AG08395 (cell line): ENCODE data around the gene GAB2.

Source experiments
- DNase-seq: peaks from one replicate; pipeline ENCODE4 v3.0.0; 2012; ENCODE audit warnings: mixed read lengths, low spot score

Gene GAB2

DNA sequence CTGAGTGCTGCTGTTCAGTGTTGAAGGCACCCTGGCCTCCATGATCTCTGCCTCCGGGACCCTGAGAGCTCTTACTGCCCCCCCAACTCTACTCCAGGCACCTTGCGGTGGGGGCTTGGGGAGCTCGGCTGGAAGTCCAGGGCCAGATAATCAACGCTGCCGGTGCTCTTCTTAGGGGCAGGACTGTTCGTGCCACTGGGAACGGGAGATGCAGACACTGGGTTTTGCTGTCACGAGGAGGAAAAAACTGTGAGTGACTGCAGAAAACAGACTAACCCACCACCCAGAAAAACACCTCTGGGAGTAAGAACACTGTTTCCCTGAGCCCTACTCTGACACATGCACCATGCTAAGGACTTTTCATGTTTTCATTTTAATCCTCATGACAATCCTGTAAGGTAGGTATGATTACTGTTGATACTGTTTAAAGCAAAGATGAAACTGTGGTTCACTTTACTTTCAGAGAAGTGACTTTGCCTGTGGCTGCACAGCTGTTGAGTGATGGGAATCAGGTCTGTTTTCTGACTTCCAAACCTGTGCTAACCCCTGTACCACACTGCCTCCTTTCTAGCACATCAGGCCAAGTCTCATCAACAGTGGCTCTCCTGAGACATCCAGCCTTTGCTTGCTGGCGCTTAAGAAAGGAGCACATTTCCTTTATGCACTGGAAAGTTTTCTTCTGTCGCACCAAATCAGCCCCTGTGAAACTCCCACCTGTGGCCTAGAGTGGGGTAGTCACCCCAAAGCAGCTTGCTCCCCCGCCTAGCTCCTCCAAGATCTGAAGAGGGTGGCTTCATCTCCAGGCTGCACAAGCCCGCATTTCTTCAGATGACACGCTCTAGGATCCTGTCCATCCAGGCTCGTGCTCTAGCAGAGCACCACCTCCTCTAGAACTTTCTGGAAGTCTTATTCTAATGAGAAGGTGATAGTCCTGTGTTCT lies 197.1 kb downstream of the GAB2 start:
- no peak for DNase-seq

DNA sequence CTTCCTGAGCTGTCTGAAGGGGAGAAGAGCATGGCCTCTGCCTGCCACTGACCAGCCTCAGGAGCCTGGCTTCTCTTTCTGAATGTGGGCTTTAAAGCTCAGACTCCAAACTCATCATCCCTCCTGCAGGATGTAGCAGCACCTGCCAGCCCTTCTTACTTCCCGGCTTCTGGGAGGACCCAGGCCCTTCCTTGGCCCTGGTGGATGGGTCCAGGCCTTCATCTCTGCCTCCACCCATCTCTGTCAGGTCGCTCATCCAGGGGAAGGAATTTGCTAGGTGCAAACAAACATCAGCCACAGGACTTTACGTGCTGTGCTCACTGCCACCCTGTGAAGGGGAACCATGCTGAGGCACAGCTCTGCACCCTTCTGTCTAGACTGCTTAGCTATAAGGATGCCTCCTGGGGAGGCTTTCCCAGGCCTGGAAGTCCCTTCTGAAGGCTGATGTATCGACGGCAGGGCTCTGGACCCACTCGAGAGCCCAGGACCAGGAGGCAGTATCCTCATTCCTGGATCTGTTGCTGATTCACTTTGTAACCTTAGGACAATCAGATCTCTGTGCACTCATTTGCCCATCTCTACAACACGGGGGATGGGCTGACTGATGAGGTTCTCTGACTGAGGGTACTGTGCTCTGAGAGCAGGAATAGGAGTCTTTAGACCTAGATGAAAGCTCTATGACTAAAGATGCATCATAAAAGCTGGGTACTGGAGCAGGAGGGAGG lies 198.0 kb downstream of the GAB2 start:
- no peak for DNase-seq

DNA sequence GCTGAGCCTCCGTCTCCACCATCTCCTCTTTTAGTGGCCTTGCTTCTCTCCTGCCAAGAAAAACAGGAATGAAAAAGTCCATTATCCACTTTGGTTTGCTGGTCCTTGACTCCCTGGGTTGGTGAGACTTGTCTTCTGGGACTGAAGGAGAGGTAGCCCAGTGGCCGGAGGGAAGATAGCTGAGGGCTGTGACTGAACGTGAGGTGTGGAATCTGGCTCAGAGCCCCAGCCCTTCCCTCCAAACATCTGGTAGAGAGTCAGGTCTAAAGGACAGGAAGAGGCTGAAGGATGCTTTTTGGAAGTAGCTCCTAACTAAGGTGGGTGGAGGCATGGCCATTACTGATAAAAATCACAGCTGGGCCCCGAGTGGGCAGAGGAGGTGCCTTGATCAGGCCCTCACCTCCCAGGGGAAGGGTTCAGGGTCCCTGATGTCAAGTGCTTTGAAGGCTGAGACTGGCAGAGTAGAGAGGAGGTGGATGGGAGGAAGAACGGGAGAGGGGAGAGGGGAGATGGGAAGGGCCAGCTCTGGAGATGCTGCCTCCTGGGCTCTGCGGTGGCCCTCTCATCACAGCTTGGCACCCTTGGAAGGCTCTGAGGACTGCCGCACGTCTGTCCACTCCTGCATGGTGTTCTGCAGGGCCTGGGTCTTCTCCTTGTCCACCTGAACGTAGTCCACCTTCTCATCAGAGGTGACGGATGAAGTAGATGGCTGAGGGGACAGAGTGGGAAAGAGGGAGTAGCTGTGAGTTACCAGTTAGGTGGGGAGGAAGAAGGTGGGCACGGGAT lies 198.7 kb downstream of the GAB2 start:
- DNase-seq, result no peak

DNA sequence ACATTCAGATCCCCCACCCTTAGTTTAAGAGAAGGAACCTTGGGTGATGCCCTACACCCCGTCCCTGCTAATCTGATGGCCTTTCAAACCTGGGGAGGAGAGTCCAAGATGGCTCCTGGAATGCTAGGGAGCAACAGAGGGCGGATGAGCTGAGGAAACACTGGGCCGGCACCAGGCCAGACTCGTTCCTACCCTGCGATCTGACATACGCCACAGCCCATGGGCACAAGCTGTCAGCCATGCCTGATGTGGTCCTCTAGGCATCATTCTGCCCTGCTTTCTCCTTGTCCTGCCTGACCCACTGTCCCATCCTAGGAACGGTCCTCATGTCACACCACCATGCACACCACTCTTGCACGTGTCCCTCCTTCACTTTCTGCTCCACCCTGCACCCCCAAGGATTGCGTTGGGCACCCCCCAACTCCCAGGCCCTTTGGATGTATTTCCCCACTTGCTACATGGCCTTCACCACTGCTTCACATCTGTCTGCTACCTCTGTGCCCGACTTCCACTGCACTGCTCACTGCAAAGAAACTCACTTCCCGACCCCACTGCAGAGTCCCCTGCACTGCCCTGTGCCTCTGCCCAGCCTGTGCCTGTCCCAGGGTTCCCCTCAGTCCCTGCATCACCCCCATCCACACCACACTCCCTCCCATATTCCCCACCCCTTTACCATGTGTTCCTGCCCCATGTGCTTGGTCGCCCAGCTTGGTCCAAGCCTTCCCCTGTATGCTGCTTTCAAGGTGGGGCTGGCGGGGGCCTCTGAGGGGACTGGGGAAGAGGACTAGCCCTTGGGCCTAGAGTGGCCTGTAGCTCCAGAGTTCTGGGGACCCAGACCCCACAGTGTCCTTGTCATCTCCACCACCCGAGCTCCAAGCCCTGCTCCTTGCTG lies 199.7 kb downstream of the GAB2 start:
- DNase-seq, result no peak

DNA sequence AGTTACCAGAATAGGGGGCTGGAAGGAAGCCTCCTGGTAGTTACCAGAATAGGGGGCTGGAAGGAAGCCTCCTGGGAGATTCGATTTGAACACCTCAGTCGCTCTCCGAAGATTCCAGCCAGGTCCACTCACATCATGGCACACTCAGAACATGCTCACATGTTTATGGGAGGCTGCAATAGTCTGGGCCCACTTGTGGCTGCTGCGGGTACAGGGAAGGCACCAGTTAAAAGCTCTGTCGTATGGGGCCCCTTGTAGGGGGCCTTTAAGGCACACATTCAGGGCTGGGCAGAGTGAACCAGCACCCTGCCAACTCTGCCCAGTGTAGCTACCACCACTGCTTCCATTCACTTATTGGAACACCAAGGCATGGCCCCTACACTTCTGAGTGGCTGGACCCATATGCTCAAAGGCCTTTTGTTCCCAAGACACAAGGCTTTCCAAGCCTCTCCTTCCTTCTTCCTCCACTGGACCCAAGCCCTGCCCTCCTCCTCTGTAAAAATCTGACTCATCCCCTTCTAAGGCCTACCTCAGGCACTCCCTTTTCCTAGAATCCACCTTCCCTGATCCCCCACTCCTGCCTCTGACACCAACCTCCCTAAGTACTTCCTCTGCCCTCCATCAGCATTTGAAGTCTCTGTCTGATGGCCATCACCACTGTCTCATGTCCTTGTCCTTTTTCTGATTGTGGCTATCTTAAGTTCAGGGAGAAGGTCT lies 200.9 kb downstream of the GAB2 start:
- no peak for DNase-seq

DNA sequence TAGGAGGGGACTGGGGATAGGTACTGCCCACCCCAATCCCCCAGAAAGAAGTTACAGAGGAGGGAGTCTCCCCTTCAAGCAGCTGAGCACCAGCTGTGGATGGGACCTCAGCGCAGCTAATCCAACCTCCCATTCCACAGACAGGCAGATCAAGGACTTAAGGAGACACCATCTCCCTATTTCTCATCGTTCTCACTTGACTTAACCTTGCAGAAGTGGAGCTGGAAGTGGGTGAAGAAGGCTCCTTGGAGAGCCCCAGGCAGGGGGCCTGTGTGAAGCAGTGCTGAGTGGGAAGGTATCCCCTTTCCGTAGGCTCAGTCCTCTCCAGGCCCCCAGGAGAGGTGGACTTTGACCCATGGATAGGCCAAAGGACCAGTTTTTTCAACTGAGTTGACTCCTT lies 201.6 kb downstream of the GAB2 start:
- no peak for DNase-seq

DNA sequence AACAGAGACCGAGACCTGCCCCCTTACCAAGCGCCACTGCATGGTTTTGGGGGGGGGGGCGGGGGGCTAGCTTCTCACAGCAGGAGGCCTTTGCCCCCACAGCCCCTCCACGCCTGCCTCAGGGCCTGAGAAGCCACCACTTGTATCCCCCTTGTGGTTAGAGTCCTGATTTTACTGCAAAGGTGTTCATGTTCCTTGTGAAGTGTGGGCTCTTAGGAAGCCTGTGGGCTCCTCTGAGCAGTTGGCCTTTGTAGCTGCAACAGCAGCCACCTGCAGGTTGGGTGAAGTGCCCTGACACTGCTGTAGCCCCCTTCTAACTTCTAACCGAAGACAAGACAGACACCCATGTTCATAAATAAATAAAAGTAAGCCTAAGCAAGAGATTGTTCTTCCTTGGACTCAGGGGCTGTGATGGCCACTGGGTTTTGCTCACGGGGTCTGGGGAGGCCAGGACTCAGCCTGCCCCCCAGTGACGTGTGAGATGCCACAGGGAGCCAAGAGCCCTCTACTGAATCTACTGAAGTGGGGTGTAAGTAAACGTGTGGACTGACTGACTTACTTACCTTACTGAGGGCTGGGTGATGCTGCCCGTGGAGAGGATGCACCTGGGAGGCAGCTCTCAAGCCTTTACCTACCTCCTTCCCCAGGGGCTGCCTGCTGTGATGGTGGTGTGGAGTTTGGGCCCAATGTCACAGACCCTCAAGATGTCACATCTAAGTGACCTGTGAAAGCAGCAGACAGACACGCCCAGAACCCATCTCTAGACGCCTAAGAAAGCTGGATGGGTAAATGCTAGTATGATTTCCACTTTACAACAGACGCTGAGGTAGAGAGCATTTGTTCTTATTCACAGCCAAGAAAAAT lies 203.1 kb downstream of the GAB2 start:
- DNase-seq, result no peak

DNA sequence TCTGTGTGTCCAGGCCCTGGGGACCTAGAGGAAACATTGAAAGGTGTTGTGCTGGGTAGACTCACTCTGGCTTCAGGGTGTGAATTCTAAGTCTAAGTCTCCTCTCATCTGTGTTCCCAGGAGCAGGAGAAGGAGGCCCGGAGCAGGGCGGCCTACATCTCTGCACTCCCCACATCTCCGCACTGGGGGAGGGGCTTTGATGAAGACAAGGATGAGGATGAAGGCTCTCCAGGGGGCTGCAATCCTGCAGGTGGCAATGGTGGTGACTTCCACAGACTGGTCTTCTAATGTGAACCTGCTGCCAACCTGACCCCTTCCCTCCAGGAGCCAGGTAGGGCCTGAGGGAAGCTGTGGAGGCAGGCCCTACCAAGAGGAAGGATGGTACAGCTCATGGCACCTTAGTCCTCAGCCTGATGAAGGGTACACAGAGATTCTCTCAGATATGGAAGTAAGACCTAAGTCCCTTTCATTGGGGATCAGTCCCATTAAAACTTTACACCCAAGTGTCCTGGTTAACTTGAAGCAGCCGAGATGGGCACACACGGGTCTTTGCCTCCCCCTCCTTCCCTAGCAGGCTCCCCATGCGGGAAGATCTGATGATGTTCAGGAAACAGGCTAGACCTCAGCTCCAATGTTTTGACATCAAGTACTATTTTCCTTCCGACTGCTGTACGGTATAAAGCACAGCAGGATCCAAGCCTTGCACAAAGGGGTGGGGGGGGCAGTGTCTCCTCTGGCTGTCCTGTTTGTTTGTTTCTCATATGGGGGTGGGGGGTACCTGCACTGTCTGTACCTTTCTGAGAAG lies 203.9 kb downstream of the GAB2 start:
- no peak for DNase-seq

DNA sequence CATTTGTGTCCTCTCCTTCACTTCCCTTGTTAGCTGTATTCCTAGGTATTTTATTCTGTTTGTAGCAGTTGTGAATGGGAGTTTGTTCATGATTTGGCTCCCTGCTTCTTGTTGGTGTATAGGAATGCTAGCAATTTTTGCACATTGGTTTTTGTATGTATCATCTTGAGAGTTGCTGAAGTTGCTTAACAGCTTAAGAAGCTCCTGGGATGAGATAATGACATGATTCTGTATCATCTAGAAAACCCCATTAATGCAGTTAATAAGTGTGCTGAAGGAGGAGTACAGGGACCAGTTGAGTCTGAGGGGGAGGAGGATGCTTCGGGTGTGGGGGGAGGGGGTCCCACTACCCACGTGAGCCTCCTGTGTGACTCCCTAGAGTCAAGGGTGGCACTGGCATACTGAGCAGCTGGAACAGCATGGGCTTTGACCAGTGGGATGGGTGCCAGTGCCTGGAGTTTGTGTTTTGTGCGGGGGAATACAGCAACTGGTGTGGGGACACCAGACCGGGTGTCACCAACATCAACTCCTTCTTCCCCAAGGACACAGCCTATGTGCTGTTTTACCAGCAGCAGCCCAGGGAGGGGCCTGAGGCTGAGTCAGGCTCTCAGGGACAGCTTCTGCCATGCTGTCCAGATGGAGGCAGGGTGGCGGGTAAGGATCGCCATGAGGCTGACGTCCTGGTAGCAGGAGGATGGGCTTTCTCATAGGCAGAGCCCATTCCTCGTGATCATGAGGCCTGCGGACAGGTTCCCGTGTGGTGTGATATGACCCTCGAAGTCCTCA lies 204.8 kb downstream of the GAB2 start:
- peak; percentile 43 for DNase-seq

DNA sequence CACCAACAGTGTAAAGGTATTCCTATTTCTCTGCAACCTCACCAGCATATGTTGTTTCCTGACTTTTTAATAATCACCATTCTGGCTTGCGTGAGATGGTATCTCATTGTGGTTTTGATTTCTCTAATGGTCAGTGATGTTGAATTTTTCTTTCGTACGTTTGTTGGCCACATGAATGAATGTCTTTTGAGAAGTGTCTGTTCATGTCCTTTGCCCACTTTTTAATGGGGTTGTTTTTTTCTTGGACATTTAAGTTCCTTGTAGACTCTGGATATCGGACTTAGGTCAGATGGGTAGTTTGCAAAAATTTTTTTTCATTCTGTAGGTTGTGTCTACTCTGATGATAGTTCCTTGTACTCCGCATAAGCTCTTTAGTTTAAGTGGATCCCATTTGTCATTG lies 206.1 kb downstream of the GAB2 start:
- DNase-seq, result no peak

DNA sequence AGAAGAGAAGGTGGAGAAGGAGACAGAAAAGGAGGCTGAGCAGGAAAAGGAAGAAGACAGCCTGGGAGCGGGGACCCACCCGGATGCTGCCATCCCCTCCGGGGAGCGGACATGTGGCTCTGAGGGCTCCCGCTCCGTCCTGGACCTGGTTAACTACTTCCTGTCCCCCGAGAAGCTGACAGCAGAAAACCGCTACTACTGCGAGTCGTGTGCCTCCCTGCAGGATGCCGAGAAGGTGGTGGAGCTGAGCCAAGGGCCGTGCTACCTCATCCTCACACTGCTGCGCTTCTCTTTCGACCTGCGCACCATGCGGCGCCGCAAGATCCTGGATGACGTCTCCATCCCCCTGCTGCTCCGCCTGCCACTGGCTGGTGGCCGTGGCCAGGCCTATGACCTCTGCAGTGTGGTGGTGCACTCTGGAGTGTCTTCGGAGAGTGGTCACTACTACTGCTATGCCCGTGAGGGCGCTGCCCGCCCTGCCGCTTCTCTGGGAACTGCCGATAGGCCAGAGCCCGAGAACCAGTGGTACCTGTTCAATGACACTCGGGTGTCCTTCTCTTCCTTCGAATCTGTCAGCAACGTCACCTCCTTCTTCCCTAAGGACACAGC lies 207.5 kb downstream of the GAB2 start:
- DNase-seq, result no peak

DNA sequence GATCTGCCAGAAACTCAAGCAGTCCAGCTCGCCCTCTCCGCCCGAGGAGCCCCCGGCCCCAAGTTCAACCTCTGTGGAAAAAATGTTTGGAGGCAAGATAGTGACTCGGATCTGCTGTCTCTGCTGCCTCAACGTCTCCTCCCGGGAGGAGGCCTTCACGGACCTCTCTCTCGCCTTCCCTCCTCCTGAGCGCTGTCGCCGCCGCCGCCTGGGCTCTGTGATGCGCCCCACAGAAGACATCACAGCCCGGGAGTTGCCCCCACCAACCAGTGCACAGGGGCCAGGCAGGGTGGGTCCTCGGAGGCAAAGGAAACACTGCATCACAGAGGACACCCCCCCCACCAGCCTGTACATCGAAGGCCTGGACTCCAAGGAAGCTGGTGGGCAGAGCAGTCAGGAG lies 208.1 kb downstream of the GAB2 start:
- no peak for DNase-seq

DNA sequence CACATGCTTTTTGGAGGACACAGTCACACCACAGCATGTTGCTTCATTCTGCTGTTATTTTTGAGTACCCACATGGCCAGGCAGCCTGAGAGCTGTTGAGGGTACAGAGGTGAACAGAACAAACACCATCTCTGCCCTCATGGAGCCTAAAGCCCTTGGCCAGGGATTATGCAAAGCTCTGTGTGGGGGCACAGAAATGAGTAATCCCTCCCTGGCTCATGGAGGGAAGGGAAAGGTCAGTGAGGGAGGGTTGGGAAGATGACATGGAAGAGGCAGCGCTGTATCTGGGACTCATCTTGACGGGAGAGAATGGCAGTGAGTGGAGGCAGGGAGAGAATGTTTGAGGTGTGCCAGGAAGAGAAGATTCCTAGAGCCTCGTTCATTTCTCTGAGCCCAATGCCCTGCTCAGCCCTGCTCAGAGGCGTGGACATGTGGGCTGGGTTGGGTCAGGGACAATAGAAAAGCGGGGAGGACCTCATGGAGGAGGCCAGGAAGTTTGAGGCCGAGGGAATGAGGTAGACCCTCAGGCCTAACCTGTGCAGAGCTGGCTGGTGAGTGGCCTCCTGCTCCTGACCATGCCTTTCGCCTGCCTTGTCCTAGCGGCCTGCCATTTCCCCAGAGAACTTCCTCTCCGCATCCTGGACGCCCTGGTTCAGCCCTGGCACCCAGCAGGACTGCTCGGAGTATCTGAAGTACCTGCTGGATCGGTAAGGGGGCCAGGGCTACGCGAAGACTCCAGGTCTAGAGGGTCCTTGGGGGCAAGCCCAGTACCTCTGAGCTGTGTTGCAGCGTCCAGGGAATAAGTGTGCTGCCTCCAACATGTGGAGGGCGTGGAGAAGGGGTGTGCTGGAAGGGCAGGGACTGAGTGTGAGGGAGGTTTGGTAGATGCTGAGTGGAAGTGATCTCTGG lies 209.1 kb downstream of the GAB2 start:
- no peak for DNase-seq

DNA sequence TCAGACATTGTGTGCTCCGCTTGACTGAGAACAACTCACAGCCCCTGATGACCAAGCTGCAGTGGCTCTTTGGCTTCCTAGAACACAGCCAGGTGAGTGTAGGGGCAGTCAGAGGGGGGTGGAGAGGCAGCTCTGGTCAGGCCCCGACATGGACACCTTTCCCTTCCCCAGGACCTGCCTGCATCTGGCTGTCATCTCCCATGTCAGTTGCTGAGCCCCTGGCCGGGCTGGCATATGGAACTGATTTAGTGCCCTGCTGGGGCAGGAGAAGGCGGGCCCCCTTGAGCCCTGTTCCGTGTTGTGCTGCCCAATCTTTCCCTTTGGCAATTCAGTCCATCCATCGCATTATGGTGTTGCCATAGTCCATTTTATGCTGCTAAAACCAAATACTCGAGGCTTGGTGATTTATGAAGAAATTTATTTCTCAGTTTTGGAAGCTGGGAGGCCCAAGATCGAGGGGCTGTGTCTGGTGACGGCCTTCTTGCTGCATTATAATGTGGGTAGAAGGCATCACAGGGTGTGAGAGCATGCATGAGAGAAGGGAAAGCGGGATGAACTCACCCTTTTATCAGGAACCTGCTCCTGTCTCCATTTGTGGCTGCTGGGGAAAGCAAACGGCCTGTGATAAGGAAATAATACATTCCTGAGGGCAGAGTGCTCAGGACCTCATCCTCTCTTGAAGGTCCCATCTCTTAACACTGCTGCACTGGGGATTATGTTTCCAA lies 209.9 kb downstream of the GAB2 start:
- no peak for DNase-seq

DNA sequence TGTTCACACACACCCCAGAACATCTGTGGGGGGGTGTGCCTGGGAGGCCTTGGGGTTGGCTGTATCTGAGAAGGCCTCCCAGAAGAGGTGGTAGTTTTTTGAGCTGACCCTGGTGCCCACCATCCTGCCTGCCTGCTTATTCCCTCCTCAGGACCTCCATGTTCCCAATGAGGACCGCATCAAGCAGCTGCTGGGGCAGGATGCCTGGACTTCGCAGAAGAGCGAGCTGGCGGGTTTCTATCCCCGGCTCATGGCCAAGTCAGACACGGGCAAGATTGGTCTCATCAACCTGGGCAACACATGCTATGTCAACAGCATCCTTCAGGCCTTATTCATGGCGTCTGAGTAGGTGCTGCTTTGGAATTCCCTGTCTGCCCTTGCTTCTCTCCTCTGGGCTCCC lies 211.9 kb downstream of the GAB2 start:
- DNase-seq, result no peak

DNA sequence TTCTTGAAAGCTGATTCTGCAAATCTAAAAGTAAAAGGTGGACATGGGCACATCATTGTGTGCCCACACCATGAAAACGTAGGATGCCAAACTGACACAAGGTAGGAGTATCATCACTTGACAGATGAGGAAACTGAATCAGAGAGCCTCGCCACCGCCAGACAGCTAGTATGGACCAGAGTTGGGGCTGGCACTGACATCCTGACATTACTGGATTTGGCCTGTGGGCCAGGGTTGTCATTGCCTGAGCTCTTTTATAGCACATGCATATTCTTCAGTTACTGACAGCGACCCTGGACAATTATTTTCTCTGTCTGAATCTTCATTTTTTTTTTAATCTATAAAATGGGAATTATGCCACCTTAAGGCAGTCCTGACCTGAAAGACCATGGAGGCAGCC lies 212.4 kb downstream of the GAB2 start:
- no peak for DNase-seq
